Liver (tissue), 9 donors: ENCODE measurements around the gene CDH13. TPM values are rescaled to one million over a fixed set of nuclear protein-coding genes. Genes with fewer than 3 reads are reported as not detected.

Source experiments
- DNase-seq: peaks from one replicate; pipeline ENCODE4 v3.0.0-alpha.2; 2017; ENCODE audit warnings: low spot score
- H3K27ac ChIP-seq, 2 donors: one replicate each; pipeline ENCODE4 v1.7.0; 2013; ENCODE audit warnings: inconsistent platforms in 2 of 2, low read length in 2 of 2, control low read depth in 1 of 2, low read depth in 1 of 2, mild to moderate bottlenecking in 1 of 2
- H3K27me3 ChIP-seq, 4 donors: one replicate each; pipeline versions ENCODE4 v1.6.1 to v1.7.0; 2013; ENCODE audit warnings: low read length in 3 of 4, inconsistent platforms in 1 of 4, mild to moderate bottlenecking in 1 of 4, moderate library complexity in 1 of 4; ENCODE audit not compliant: control insufficient read depth in 4 of 4, insufficient read depth in 4 of 4
- H3K36me3 ChIP-seq, 4 donors: one replicate each; pipeline versions ENCODE4 v1.6.1 to v1.7.0; 2013; ENCODE audit warnings: low read length in 3 of 4, mild to moderate bottlenecking in 3 of 4, low read depth in 1 of 4, moderate library complexity in 1 of 4; ENCODE audit not compliant: control insufficient read depth in 4 of 4, insufficient read depth in 3 of 4
- H3K4me1 ChIP-seq, 4 donors: one replicate each; pipeline versions ENCODE4 v1.6.1 to v1.7.0; 2013; ENCODE audit warnings: low read length in 3 of 4, mild to moderate bottlenecking in 3 of 4, moderate library complexity in 1 of 4; ENCODE audit not compliant: control insufficient read depth in 4 of 4, insufficient read depth in 4 of 4
- H3K4me3 ChIP-seq, 3 donors: one replicate each; pipeline versions ENCODE4 v1.6.1 to v1.7.0; 2013; ENCODE audit warnings: low read length in 3 of 3, control low read depth in 1 of 3, low read depth in 1 of 3, mild to moderate bottlenecking in 1 of 3
- H3K9ac ChIP-seq, 2 donors: one replicate each; pipeline ENCODE4 v1.7.0; 2013; ENCODE audit warnings: low read length in 2 of 2, mild to moderate bottlenecking in 2 of 2, moderate library complexity in 2 of 2, control low read depth in 1 of 2, low read depth in 1 of 2
- H3K9me3 ChIP-seq, 4 donors: one replicate each; pipeline versions ENCODE4 v1.6.1 to v1.7.0; 2013; ENCODE audit warnings: low read length in 3 of 4; ENCODE audit not compliant: control insufficient read depth in 4 of 4
- ATF3 ChIP-seq: IDR thresholded peaks from 2 replicates; pipeline ENCODE4 v1.6.1; 2016; ENCODE audit warnings: antibody characterized with exemption
- CTCF ChIP-seq: fragments of 150-350 bp; IDR thresholded peaks from 2 replicates; pipeline ENCODE4 v1.5.1; 2017; ENCODE audit warnings: improper control_type of control experiment, low read depth, low read length; ENCODE audit not compliant: missing input control
- EGR1 ChIP-seq, 2 donors: IDR thresholded peaks; 2 replicates each; pipeline ENCODE4 v1.6.1; 2016 to 2018; ENCODE audit warnings: antibody characterized with exemption in 2 of 2, low read depth in 2 of 2
- FOXA1 ChIP-seq: IDR thresholded peaks from 2 replicates; pipeline ENCODE4 v1.6.1; 2016; ENCODE audit warnings: antibody characterized with exemption
- FOXA2 ChIP-seq: IDR thresholded peaks from 2 replicates; pipeline ENCODE4 v1.6.1; 2016; ENCODE audit warnings: antibody characterized with exemption
- GABPA ChIP-seq, 2 donors: IDR thresholded peaks in 1 of 2; conservative IDR thresholded peaks in 1 of 2; 2 replicates each; pipeline ENCODE4 v1.6.1; 2016; ENCODE audit warnings: antibody characterized with exemption in 2 of 2, mild to moderate bottlenecking in 1 of 2, moderate library complexity in 1 of 2
- HNF4G ChIP-seq: IDR thresholded peaks from 2 replicates; pipeline ENCODE4 v1.6.1; 2016; ENCODE audit warnings: antibody characterized with exemption
- JUND ChIP-seq, 2 donors: IDR thresholded peaks; 2 replicates each; pipeline ENCODE4 v1.6.1; 2016; ENCODE audit warnings: antibody characterized with exemption in 2 of 2
- MAX ChIP-seq: IDR thresholded peaks from 2 replicates; pipeline ENCODE4 v1.6.1; 2016; ENCODE audit warnings: antibody characterized with exemption
- NR2F2 ChIP-seq: IDR thresholded peaks from 2 replicates; pipeline ENCODE4 v1.6.1; 2016; ENCODE audit warnings: antibody characterized with exemption
- RAD21 ChIP-seq, 2 donors: IDR thresholded peaks; 2 replicates each; pipeline ENCODE4 v1.6.1; 2016; ENCODE audit warnings: antibody characterized with exemption in 2 of 2, mild to moderate bottlenecking in 2 of 2
- REST ChIP-seq: IDR thresholded peaks from 2 replicates; pipeline ENCODE4 v1.6.1; 2016; ENCODE audit warnings: antibody characterized with exemption, mild to moderate bottlenecking
- RXRA ChIP-seq, 2 donors: IDR thresholded peaks; 2 replicates each; pipeline ENCODE4 v1.6.1; 2017 to 2018; ENCODE audit warnings: antibody characterized with exemption in 2 of 2, mild to moderate bottlenecking in 1 of 2
- SP1 ChIP-seq: IDR thresholded peaks from 2 replicates; pipeline ENCODE4 v1.6.1; 2018; ENCODE audit warnings: antibody characterized with exemption, mild to moderate bottlenecking
- TAF1 ChIP-seq: conservative IDR thresholded peaks from 2 replicates; pipeline ENCODE4 v1.6.1; 2016; ENCODE audit warnings: antibody characterized with exemption, mild to moderate bottlenecking
- YY1 ChIP-seq: IDR thresholded peaks from 2 replicates; pipeline ENCODE4 v1.6.1; 2016; ENCODE audit warnings: antibody characterized with exemption, mild to moderate bottlenecking
- ZBTB33 ChIP-seq: IDR thresholded peaks from 2 replicates; pipeline ENCODE4 v1.6.1; 2016; ENCODE audit warnings: antibody characterized with exemption
- WGBS: extraction: QIAGEN DNeasy Blood & Tissue Kit; methylation state at CpG from one replicate; pipeline ENCODE4 v1.1.7; 2013; 5-methylcytosine and 5-hydroxymethylcytosine counted together
- polyA plus RNA-seq, 2 donors: library from polyadenylated mRNA; stranded (reverse) in 1 of 2; unstranded in 1 of 2; fragments of 200-250 nt in 1 of 2; fragments of >200 nt in 1 of 2; fragmentation: Nextera tagmentation in 1 of 2; extraction: Ambion mirVana in 1 of 2; gene quantifications; one replicate each; pipeline versions ENCODE4 v1.2.1 to v1.2.3, GENCODE V29; 2013 to 2015
- total RNA-seq, 2 donors: library from RNA; depleted of rRNA; stranded (reverse); fragments of >200 nt; gene quantifications; one replicate each; pipeline ENCODE4 v1.2.3, GENCODE V29; 2014
- donor health status: healthy.
- donor health status: healthy.
- donor health status: healthy.
- donor health status: healthy.
- donor health status: healthy.

Gene CDH13
- total and polyA plus RNA-seq, 4 donors: 0.21 to 1.5 (median 0.58) TPM

GRCh38 chr16:83592778-83593177 is 966.0 kb downstream of the CDH13 start:
- no peaks in the 10 kb centered on the region for H3K9me3 ChIP-seq
- 73% methylated on average over 7 of the region's 7 CpGs for WGBS
- peaks cover 0 to 4% (median 0%) of the 10 kb centered on the region in 4 donors for H3K27me3 ChIP-seq
- H3K36me3 ChIP-seq: no peaks in the 10 kb centered on the region
- no peak overlapping the region for H3K9ac ChIP-seq
- no peak overlapping the region for H3K27ac ChIP-seq
- H3K4me3 ChIP-seq: no peak overlapping the region
- TF ChIP-seq MAX: no peak
- no peak for TF ChIP-seq EGR1 (IDR thresholded peaks at IDR 0.05; ENCODE audit: low read depth in 2 of 2)
- TF ChIP-seq NR2F2: no peak
- TF ChIP-seq ZBTB33: no peak
- TF ChIP-seq YY1: no peak
- TF ChIP-seq CTCF: no peak
- no peak for TF ChIP-seq FOXA2
- no peak for TF ChIP-seq RAD21 (IDR thresholded peaks at IDR 0.05)
- no peak for TF ChIP-seq SP1
- no peak for TF ChIP-seq GABPA (IDR thresholded peaks at IDR 0.05 in 1 of 2, conservative IDR thresholded peaks at IDR 0.05 in 1 of 2)
- TF ChIP-seq REST: no peak
- no peak for TF ChIP-seq JUND (IDR thresholded peaks at IDR 0.05)
- TF ChIP-seq HNF4G: no peak
- no peak for TF ChIP-seq RXRA (IDR thresholded peaks at IDR 0.05)
- TF ChIP-seq ATF3: no peak
- DNase-seq: no peak
- no peaks in the 10 kb centered on the region for H3K4me1 ChIP-seq

GRCh38 chr16:83599789-83600462 is 973.2 kb downstream of the CDH13 start:
- no peak for TF ChIP-seq EGR1 (IDR thresholded peaks at IDR 0.05; ENCODE audit: low read depth in 2 of 2)
- no peak for TF ChIP-seq ATF3
- TF ChIP-seq FOXA1: no peak
- TF ChIP-seq RAD21 (IDR thresholded peaks at IDR 0.05): no peak
- no peak for TF ChIP-seq YY1
- TF ChIP-seq ZBTB33: no peak
- no peak for TF ChIP-seq RXRA (IDR thresholded peaks at IDR 0.05)
- no peak for TF ChIP-seq TAF1
- TF ChIP-seq MAX: no peak
- TF ChIP-seq GABPA (IDR thresholded peaks at IDR 0.05 in 1 of 2, conservative IDR thresholded peaks at IDR 0.05 in 1 of 2): no peak
- H3K4me1 ChIP-seq: no peaks in the 10 kb centered on the region
- no peak overlapping the region for H3K27ac ChIP-seq
- peaks cover 0 to 12% (median 0%) of the 10 kb centered on the region in 4 donors for H3K27me3 ChIP-seq
- DNase-seq: no peak
- no peaks in the 10 kb centered on the region for H3K36me3 ChIP-seq
- WGBS: 84% methylated on average over 15 of the region's 15 CpGs
- no peaks in the 10 kb centered on the region for H3K9me3 ChIP-seq
- H3K9ac ChIP-seq: no peak overlapping the region
- no peak overlapping the region for H3K4me3 ChIP-seq
